Duodenal mucosa (tissue), 2 donors: ENCODE measurements around the gene RNF148.

Experiments
- H3K27ac ChIP-seq: one replicate; pipeline ENCODE4 v1.7.0; 2013; ENCODE audit warnings: low read depth, low read length
- H3K27me3 ChIP-seq, 2 donors: one replicate each; pipeline ENCODE4 v1.7.0; 2013; ENCODE audit warnings: low read length in 2 of 2, control low read depth in 1 of 2; ENCODE audit not compliant: insufficient read depth in 2 of 2, control insufficient read depth in 1 of 2
- H3K36me3 ChIP-seq, 2 donors: one replicate each; pipeline ENCODE4 v1.7.0; 2013; ENCODE audit warnings: low read length in 2 of 2, control low read depth in 1 of 2; ENCODE audit not compliant: insufficient read depth in 2 of 2, control insufficient read depth in 1 of 2
- H3K4me1 ChIP-seq, 2 donors: one replicate each; pipeline ENCODE4 v1.7.0; 2013; ENCODE audit warnings: low read length in 2 of 2, control low read depth in 1 of 2; ENCODE audit not compliant: insufficient read depth in 2 of 2, control insufficient read depth in 1 of 2
- H3K4me3 ChIP-seq, 2 donors: one replicate each; pipeline ENCODE4 v1.7.0; 2013; ENCODE audit warnings: low read length in 2 of 2, low read depth in 1 of 2
- H3K9ac ChIP-seq, 2 donors: one replicate each; pipeline ENCODE4 v1.7.0; 2013; ENCODE audit warnings: low read length in 2 of 2, low read depth in 1 of 2
- H3K9me3 ChIP-seq, 2 donors: one replicate each; pipeline ENCODE4 v1.7.0; 2013; ENCODE audit warnings: low read length in 2 of 2, control low read depth in 1 of 2; ENCODE audit not compliant: control insufficient read depth in 1 of 2

The RNF148 gene

DNA sequence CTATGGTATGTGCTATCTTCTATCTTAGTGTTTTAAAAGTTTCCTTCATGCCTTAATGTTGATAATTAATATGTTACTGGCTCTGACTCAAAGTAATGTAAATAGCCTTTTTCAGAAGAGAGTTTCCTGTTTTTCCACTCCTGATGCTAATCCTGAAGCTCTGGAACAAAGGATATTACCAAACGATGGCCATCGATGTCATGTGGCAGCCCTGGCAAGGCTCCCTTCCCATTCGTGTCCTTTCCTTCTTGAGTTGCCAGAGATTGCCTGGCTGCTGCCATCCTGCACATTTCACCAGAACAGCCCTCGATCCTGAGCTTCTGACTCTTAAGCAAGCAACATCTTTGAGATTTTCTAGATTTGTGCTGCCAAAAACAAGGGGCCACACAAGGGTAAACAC lies 49.8 kb downstream of the RNF148 start:
- Histone ChIP-seq H3K9ac (no peak overlapping the region), H3K4me3 (no peak overlapping the region), H3K27me3 (no peaks in the 10 kb centered on the region), H3K4me1 (peaks cover 0 to 8% of the 10 kb centered on the region in 2 donors), H3K9me3 (no peaks in the 10 kb centered on the region), H3K36me3 (no peaks in the 10 kb centered on the region), H3K27ac (no peak overlapping the region)
